Measurements from ENCODE around the gene RHOC.

GRCh38 chr1:112719706-112720105 is 12.8 kb upstream of the RHOC start:
- no peak for TF ChIP-seq POLR2A (IDR thresholded peaks at IDR 0.05; ENCODE audit: low read depth)
- TF ChIP-seq, protein P1, sequence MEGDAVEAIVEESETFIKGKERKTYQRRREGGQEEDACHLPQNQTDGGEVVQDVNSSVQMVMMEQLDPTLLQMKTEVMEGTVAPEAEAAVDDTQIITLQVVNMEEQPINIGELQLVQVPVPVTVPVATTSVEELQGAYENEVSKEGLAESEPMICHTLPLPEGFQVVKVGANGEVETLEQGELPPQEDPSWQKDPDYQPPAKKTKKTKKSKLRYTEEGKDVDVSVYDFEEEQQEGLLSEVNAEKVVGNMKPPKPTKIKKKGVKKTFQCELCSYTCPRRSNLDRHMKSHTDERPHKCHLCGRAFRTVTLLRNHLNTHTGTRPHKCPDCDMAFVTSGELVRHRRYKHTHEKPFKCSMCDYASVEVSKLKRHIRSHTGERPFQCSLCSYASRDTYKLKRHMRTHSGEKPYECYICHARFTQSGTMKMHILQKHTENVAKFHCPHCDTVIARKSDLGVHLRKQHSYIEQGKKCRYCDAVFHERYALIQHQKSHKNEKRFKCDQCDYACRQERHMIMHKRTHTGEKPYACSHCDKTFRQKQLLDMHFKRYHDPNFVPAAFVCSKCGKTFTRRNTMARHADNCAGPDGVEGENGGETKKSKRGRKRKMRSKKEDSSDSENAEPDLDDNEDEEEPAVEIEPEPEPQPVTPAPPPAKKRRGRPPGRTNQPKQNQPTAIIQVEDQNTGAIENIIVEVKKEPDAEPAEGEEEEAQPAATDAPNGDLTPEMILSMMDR (IDR thresholded peaks at IDR 0.05), result no peak
- no peak for TF ChIP-seq EP300 (IDR thresholded peaks at IDR 0.05)
